ENCODE results near the gene PXK. TPM values are rescaled to one million over a fixed set of nuclear protein-coding genes. Genes with fewer than 3 reads are reported as not detected.
A peak's percentile ranks its signal among the peaks of the same experiment; 100 is the strongest.

The PXK gene
- total RNA-seq, 2 donors from 2014 or later: 8.2 to 12.7 TPM

- TF ChIP-seq POLR2A (IDR thresholded peaks at IDR 0.05): no peak
- no peak for TF ChIP-seq CTCF (IDR thresholded peaks at IDR 0.05)
- Histone ChIP-seq H3K27ac (no peak overlapping the region), H3K36me3 (replicated peaks in 1 of 2; ENCODE audit: insufficient read depth in 1 of 2, low read depth in 2 of 2) (no peaks in the 10 kb centered on the region), H3K4me1 (no peaks in the 10 kb centered on the region), H3K9me3 (no peaks in the 10 kb centered on the region), H3K27me3 (no peaks in the 10 kb centered on the region), H3K4me3 (no peak overlapping the region)
- intact Hi-C loops (cut with DNase I): loop anchor here (5.0 kb wide), 1 partner anchor 94 kb away; no protein-coding TSS in a partner anchor
- ATAC-seq (no peak), DNase-seq (no peak)
- WGBS, 2 donors: 83 to 86% methylated on average over 2 of the region's 2 CpGs
Observed at GRCh38 chr3:58416191-58416590, 83.5 kb downstream of the PXK start.

GRCh38 chr3:58417075-58417474 is 84.4 kb downstream of the PXK start:
- no peak for DNase-seq
- ATAC-seq: no peak
- 65 to 83% methylated on average over 2 of the region's 2 CpGs for WGBS, 2 donors
- intact Hi-C loops (cut with DNase I): loop anchor here (5.0 kb wide), 1 partner anchor 95 kb away; no protein-coding TSS in a partner anchor
- no peak overlapping the region for H3K4me3 ChIP-seq
- H3K4me1 ChIP-seq: no peaks in the 10 kb centered on the region
- no peaks in the 10 kb centered on the region for H3K36me3 ChIP-seq (replicated peaks in 1 of 2; ENCODE audit: insufficient read depth in 1 of 2, low read depth in 2 of 2)
- H3K9me3 ChIP-seq: no peaks in the 10 kb centered on the region
- no peaks in the 10 kb centered on the region for H3K27me3 ChIP-seq
- H3K27ac ChIP-seq: no peak overlapping the region
- TF ChIP-seq CTCF (IDR thresholded peaks at IDR 0.05): no peak
- no peak for TF ChIP-seq POLR2A (IDR thresholded peaks at IDR 0.05)

GRCh38 chr3:58418227-58418626 is 85.5 kb downstream of the PXK start:
- no peaks in the 10 kb centered on the region for H3K4me1 ChIP-seq
- no peaks in the 10 kb centered on the region for H3K36me3 ChIP-seq (replicated peaks in 1 of 2; ENCODE audit: insufficient read depth in 1 of 2, low read depth in 2 of 2)
- DNase-seq: no peak
- TF ChIP-seq CTCF (IDR thresholded peaks at IDR 0.05): no peak
- no peak for TF ChIP-seq POLR2A (IDR thresholded peaks at IDR 0.05)
- no peak overlapping the region for H3K4me3 ChIP-seq
- H3K9me3 ChIP-seq: no peaks in the 10 kb centered on the region
- intact Hi-C loops (cut with DNase I): loop anchor here (5.0 kb wide), 1 partner anchor 96 kb away; no protein-coding TSS in a partner anchor
- no peaks in the 10 kb centered on the region for H3K27me3 ChIP-seq
- ATAC-seq: no peak
- WGBS, 2 donors: 67 to 74% methylated on average over 6 of the region's 6 CpGs
- no peak overlapping the region for H3K27ac ChIP-seq

- WGBS, 2 donors: 69 to 79% methylated on average over 7 of the region's 7 CpGs
- ATAC-seq (no peak), DNase-seq (peak in 1 of 4 donors; percentile 17)
- no peak overlapping the region for H3K4me3 ChIP-seq
- H3K27me3 ChIP-seq: no peaks in the 10 kb centered on the region
- H3K4me1 ChIP-seq: no peaks in the 10 kb centered on the region
- no peaks in the 10 kb centered on the region for H3K9me3 ChIP-seq
- TF ChIP-seq CTCF (IDR thresholded peaks at IDR 0.05) (no peak), POLR2A (IDR thresholded peaks at IDR 0.05) (no peak)
- H3K36me3 ChIP-seq (replicated peaks in 1 of 2; ENCODE audit: insufficient read depth in 1 of 2, low read depth in 2 of 2): peaks cover 0 to 2% of the 10 kb centered on the region in 2 donors
- peak overlapping the region in 1 of 4 donors; percentile 10 for H3K27ac ChIP-seq
- intact Hi-C loops (cut with DNase I): loop anchor here (5.0 kb wide), 1 partner anchor 98 kb away; no protein-coding TSS in a partner anchor
Observed at GRCh38 chr3:58419780-58420507, 87.3 kb downstream of the PXK start.

- TF ChIP-seq CTCF (IDR thresholded peaks at IDR 0.05) (no peak), POLR2A (IDR thresholded peaks at IDR 0.05) (no peak)
- 78% methylated on average over 6 to 7 of the region's 7 CpGs for WGBS, 2 donors
- Histone ChIP-seq H3K36me3 (replicated peaks in 1 of 2; ENCODE audit: insufficient read depth in 1 of 2, low read depth in 2 of 2) (peaks cover 0 to 2% of the 10 kb centered on the region in 2 donors), H3K27me3 (no peaks in the 10 kb centered on the region), H3K27ac (no peak overlapping the region), H3K4me3 (no peak overlapping the region), H3K4me1 (no peaks in the 10 kb centered on the region), H3K9me3 (no peaks in the 10 kb centered on the region)
- ATAC-seq (no peak), DNase-seq (no peak)
- intact Hi-C loops (cut with DNase I): no loop called here
Observed at GRCh38 chr3:58421004-58421403, 88.3 kb downstream of the PXK start.
